HG02571 (cell line): ENCODE measurements around the gene DPP7.
A peak's percentile ranks its signal among the peaks of the same experiment; 100 is the strongest.
"Not testable (repeated sequence)": the region's sequence is repeated elsewhere in the genome, so short reads cannot be mapped to it uniquely, and the experiment has no call there.

Experiments used
- ATAC-seq: cut with Tn5 transposase; IDR thresholded peaks from one replicate; pipeline ENCODE4 v1.9.1; 2021; ENCODE audit warnings: mild to moderate bottlenecking, moderate library complexity; ENCODE audit not compliant: unreplicated experiment

DPP7 gene

GRCh38 chr9:137130176-137130755 lies 15.7 kb upstream of the DPP7 start:
- no peak for ATAC-seq

GRCh38 chr9:137129456-137130175 lies 15.1 kb upstream of the DPP7 start:
- ATAC-seq: peak; percentile 73

- ATAC-seq: peak; percentile 6
These were observed 14.4 kb upstream of the DPP7 start for GRCh38 chr9:137128862-137129455.

- ATAC-seq: no peak
These were observed 13.8 kb upstream of the DPP7 start for GRCh38 chr9:137128158-137128861.

- no peak for ATAC-seq
These were observed 13.0 kb upstream of the DPP7 start for GRCh38 chr9:137127301-137128157.

GRCh38 chr9:137126786-137127185 lies 12.3 kb upstream of the DPP7 start:
- ATAC-seq: no peak

GRCh38 chr9:137123952-137124462 lies 9.5 kb upstream of the DPP7 start:
- not testable (repeated sequence) for ATAC-seq

GRCh38 chr9:137123468-137123837 lies 8.9 kb upstream of the DPP7 start:
- no peak for ATAC-seq

- not testable (repeated sequence) for ATAC-seq
These were observed 8.4 kb upstream of the DPP7 start for GRCh38 chr9:137122796-137123467.

- ATAC-seq: not testable (repeated sequence)
These were observed 7.6 kb upstream of the DPP7 start for GRCh38 chr9:137121927-137122795.

GRCh38 chr9:137118092-137118603 lies 3.6 kb upstream of the DPP7 start:
- not testable (repeated sequence) for ATAC-seq

GRCh38 chr9:137117269-137117731 lies 2.8 kb upstream of the DPP7 start:
- no peak for ATAC-seq

GRCh38 chr9:137116728-137117127 lies 2.2 kb upstream of the DPP7 start:
- no peak for ATAC-seq

GRCh38 chr9:137116027-137116507 lies 1.5 kb upstream of the DPP7 start:
- no peak for ATAC-seq

- ATAC-seq: no peak
These were observed 977 bp upstream of the DPP7 start for GRCh38 chr9:137115394-137116026.

- ATAC-seq: no peak
These were observed 317 bp downstream of the DPP7 start for GRCh38 chr9:137114220-137114612.

- no peak for ATAC-seq
These were observed 961 bp downstream of the DPP7 start for GRCh38 chr9:137113385-137114159.
